Stimulated activated naive CD4-positive, alpha-beta T cell (primary cell): ENCODE data around the gene ESRP2.

Experiments
- DNase-seq, 6 experiments: peaks; one replicate each; lab custom pipeline; 2025; lab: John Stamatoyannopoulos, UW

Gene ESRP2

GRCh38 chr16:68263559-68264127 is 27.7 kb upstream of the ESRP2 start:
- DNase-seq = no peak

- DNase-seq = no peak
Observed at GRCh38 chr16:68259007-68259825, 23.3 kb upstream of the ESRP2 start.

GRCh38 chr16:68257906-68258800 is 22.2 kb upstream of the ESRP2 start:
- DNase-seq = no peak

DNA sequence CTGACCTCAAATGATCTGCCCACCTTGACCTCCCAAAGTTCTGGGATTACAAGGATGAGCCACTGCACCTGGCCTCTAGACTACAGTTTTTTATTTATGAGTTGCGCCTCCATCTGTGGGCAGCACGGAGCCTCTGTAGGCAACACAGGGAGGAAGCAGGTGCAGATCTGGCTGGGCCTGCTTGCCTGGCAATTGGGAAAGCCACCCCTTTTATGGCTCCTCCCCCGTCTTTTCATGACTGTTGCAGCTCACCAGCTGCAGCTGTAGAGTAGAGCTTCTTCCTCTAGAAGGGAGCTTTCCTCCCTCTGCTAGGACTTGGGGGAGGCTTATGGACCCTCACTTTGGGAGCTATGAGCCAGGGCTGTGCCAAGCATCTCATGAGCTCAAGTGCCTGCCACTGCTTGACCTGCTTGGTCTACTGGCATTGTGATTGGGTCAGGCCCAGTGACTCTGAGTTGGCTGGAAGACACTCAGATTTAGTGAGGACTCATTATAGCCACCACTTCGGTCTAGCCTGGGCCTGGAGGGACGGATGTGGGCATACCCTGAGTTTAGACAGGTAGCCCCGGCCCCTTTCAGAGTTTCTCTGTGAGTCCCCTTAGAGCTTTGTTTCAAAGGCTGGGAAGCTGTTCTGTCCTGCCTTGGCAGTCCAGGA is 21.5 kb upstream of the ESRP2 start:
- DNase-seq = peak in 3 of 6 experiments; percentile 32 to 51 (median 48)

- no peak for DNase-seq
Observed at GRCh38 chr16:68255712-68256111, 19.8 kb upstream of the ESRP2 start.

DNA sequence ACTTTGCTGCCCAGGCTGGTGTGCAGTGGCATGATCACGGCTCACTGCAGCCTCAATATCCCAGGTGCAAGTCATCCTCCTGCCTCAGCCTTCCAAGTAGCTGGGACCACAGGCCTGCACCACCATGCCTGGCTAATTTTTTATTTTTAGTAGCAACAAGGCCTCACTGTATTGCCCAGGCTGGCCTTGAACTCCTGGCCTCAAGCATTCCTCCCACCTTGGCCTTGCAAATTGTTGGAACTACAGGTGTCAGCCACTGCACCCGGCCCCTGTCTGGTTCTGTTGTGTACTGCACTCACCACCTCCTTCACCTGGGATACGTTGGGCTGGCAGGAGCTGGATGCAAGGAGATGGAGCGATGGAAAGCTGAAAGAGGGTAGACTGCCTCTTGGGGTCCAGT is 17.8 kb upstream of the ESRP2 start:
- DNase-seq = no peak

DNA sequence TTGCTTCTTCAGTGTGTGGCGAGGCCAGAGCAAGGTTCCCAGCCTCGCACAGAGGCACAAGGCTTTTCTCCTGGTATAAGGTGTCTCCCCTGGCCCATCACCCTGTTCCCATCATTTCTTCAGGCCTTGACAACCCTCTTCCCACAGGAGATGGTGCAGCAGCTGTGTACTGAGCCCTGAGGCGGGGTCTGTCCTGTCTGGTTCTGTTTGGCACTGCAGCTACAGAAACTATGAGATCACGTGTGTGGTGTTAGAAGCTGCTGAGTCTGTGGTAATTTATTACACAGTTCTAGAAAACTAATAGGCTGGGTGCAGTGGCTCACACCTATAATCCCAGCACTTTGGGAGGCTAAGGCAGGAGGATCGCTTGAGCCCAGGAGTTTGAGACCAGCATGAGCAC is 16.5 kb upstream of the ESRP2 start:
- DNase-seq = no peak

DNA sequence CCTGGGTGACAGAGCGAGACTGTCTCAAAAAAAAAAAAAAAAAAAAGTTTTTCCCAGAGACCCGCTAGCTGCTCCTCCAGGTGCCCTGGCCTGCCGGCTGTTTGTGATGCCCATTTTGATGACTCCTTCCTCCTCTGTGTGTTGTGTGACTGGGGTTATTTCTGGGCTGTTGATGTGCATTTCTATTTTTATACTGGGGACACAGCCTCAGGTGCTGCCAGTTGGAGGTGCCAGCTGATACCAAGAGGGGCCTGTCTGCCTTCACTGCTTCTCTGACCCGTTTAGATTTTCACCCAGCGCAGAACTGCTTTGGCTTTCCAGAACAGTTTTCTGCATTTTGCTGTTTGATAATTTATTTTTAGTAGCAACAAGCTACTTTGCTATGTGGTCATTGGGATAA is 15.9 kb upstream of the ESRP2 start:
- DNase-seq = no peak

- DNase-seq = no peak
Observed at GRCh38 chr16:68250951-68251350, 15.0 kb upstream of the ESRP2 start.

DNA sequence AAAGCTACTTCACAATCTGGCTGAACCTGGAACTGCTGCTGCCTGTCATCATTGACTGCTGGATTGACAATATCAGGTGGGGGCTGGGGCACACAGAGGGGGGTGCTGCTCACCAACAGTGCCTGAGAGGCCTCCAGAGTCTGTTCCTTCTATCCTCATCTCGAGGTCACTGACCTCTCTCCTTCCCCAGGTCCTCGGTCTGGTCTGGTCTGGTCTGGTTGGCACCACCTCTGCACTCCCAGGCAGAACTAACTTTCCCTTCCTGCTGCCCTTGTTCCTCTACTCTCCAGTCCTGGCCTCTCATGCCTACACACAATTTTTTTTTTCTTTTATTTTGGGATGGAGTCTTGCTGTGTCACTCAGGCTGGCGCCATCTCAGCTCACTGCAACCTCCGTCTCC is 13.4 kb upstream of the ESRP2 start:
- DNase-seq = no peak

GRCh38 chr16:68247932-68248331 is 12.0 kb upstream of the ESRP2 start:
- DNase-seq = no peak

- DNase-seq = no peak
Observed at GRCh38 chr16:68247400-68247799, 11.5 kb upstream of the ESRP2 start.

GRCh38 chr16:68246666-68247065 is 10.7 kb upstream of the ESRP2 start:
- no peak for DNase-seq

- no peak for DNase-seq
Observed at GRCh38 chr16:68246121-68246520, 10.2 kb upstream of the ESRP2 start.

DNA sequence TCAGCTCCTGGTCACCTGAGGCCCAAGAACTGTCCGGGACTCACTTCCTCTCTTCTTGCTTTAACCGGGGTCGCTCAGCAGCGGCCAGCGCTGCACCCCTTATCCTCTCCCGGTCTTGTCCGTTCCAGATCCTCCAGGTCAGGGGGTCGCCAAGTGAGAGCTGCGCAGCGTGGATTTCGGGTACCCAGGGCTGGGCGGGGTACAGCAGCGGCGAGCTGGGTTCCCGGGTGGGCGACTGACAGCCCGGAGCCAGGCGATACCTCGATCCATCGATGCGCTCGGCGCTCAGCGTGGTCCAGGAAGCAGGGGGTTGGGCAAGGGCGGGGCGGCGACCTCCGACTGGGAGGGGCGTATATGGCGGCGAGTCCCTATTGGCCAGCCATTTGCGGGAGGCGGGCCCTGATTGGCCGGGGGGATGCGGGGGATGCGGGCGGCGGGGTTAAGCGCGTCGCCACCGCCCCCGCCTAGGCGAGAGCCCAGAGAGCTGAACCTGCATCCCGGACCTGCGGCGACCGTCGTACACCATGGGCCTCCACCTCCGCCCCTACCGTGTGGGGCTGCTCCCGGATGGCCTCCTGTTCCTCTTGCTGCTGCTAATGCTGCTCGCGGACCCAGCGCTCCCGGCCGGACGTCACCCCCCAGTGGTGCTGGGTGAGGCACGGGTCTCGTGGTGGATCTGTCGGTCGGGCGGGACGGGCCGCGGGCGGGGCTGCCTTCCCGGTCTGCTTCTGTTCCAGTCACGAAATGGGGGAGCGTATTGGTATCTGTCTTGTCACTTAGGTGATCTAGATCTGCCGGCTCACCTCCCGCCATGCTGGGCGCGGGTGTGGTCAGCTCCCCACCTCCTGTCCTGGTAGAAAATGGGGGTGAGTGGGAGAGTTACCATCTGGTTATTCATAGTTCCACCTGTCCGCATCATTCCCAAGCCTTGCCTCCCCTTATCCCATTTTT is 9.3 kb upstream of the ESRP2 start, which contains the start of gene PLA2G15:
PLA2G15 (plus strand) TSS at position 471 of the 951 bp plus-strand sequence; CDS start at position 525, 54 bp downstream.
- DNase-seq = peak; percentile 85 to 97 (median 94)

DNA sequence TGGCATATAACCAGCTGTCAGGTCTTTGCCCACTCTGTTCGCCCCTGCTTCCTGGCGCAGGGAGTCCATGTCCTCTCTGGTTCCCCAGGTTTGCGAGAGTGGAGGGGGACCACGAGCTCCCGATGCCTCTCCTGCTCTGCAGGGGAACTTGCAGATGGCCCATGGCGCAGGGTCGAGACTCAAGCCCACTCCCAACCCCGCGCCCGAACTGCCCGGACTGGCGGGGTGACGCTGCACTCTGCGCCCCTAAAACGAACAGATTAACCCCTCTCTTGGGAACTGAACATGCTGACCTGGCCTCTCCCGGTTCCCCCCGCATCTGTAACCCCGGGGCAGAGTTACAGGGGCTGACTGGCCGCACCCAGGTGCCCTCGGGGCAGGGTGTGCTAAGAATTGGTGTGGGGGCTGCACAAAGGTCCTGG is 8.6 kb upstream of the ESRP2 start:
- DNase-seq = no peak

GRCh38 chr16:68242926-68243858 is 7.3 kb upstream of the ESRP2 start:
- DNase-seq = no peak

DNA sequence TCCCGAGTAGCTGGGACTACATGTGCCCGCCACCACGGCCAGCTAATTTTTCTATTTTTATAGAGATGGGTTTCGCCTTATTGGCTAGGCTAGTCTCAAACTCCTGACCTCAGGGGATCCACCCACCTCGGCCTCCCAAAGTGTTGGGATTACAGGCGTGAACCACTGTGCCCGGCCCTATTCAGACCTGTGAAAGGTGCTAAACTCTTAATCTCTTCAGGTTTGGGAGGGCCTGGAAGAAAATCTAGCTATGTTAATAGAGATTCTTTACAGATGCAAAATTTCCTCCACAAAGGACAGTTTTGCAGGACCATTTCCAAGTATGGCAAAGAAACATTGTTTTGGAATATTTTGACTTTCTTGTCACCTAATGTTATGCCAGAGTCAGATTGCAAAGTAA is 6.2 kb upstream of the ESRP2 start:
- DNase-seq = no peak

DNA sequence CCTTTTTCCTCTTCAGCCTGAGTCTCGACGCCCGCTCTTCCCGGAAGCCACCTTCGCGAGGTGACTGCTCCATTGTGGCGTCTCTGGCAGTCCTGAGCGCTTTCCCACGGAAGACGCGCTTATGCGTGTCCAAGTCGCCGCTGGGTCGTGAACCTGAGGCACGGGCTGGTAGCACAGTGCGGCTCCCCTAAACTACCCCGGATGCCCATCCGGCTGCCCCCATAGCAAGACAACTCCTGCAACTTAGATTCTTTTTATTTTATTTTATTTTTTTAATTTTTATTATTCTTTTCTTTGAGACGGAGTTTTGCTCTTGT is 2.1 kb upstream of the ESRP2 start:
- DNase-seq = peak in 1 of 6 experiments; percentile 54
